Measurements from ENCODE around the gene NAA60. TPM values are rescaled to one million over a fixed set of nuclear protein-coding genes. Genes with fewer than 3 reads are reported as not detected.
A peak's percentile ranks its signal among the peaks of the same experiment; 100 is the strongest.

The NAA60 gene
- total and polyA plus RNA-seq, 9 of the 15 experiments (the other 6 are each of a cell fraction or from before 2014, with no cell fraction given), result 2.1 to 49.4 (median 10.3) TPM

DNA sequence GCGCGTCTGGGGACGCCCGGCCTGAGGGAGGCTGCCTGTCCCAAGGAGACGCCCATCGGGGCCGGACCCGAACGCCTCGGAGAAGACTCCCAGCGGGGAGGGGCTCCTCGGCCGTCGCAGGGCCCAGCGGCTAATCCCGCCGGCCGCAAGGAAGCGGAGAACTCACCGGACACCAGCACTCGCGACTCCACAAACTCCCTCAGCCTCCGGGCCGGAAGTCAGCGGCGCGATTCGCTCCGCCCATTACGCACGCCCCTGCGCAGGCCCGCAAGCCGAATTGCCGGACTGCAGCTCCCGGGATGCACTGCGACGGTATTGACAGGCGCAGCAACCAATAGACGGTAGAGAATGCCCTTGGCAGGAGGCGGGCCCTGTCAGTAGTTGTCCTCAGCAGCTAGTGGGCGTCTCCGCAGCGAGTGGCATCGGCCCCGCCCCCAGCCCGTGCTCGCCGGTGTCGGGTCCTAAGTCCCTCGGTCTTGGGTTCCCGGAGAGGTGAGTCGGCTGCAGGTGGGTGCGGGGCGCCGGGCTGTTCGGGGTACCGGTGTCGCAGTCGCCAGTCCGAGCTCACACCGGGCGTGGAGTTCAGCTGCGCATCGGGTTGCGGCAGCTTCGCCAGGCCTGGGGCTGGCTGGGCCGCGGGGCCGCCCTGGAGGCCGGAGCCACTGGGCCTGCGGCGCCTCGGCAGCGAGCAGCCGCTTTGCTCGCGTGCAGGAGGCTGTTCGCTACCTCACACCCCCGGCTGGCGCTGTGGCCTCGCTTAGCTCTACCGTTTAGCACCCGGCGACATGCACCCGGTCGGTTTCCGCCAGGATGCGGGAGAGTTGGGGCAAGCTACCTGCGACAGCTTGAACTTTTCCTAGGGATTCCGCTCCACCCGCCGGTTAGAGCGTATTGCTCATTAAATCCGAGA, 42.4 kb upstream of the NAA60 start, which contains the start of the genes ZNF174 and ZSCAN32:
Gene ZNF174 (plus strand): TSS at position 437 of the 910 bp plus-strand sequence. CDS start 790 bp downstream, outside the sequence.
Gene ZSCAN32 (minus strand): TSS at position 226 of the 910 bp plus-strand sequence. CDS start 3,447 bp downstream, outside the sequence.
- Histone ChIP-seq H3K79me2 (ENCODE audit: control insufficient read depth, insufficient read depth, low read length) (peaks cover 62% of the 10 kb centered on the region), H3K9ac (ENCODE audit: insufficient read depth in 1 of 2, low read depth in 2 of 2, low read length in 2 of 2) (peak within 1 kb of the TSS; percentile 86 to 93), H2AFZ (ENCODE audit: low read depth, low read length) (peak within 1 kb of the TSS; percentile 86), H3K27ac (ENCODE audit: extremely low read depth, low read depth, low read length) (peak within 1 kb of the TSS; percentile 81), H3K4me1 (replicated peaks in 1 of 2; ENCODE audit: control insufficient read depth in 2 of 2, insufficient read depth in 2 of 2, low read length in 2 of 2) (peaks cover 2 to 16% of the 10 kb centered on the region in 2 experiments; a peak in 4 of 5 replicates), H3K27me3 (ENCODE audit: control insufficient read depth in 2 of 2, insufficient read depth in 2 of 2, low read length in 2 of 2) (no peaks in the 10 kb centered on the region), H3K36me3 (ENCODE audit: control insufficient read depth, insufficient read depth, low read length) (peaks cover 53% of the 10 kb centered on the region), H3K9me3 (replicated peaks; ENCODE audit: control insufficient read depth, insufficient read depth, low read depth, low read length) (peaks cover 13% of the 10 kb centered on the region; the same call in 1 of the 2 replicates), H4K20me1 (replicated peaks; ENCODE audit: control insufficient read depth, insufficient read depth, low read length) (no peaks in the 10 kb centered on the region), H3K4me3 (peak within 1 kb of the TSS; percentile 89), H3K4me2 (ENCODE audit: insufficient read depth, low read length) (peak within 1 kb of the TSS; percentile 75), H3K9me1 (ENCODE audit: control insufficient read depth, insufficient read depth, low read length) (no peaks in the 10 kb centered on the region)
- FAIRE-seq, result peak; percentile 99
- ATAC-seq, result peak; percentile 99
- POLR2A ChIA-PET, result interaction anchor here (0.6 to 2.5 kb wide), 13 partner anchors 9 to 148 kb away, joined by 3 to 15 read pairs (median 4); partner anchors contain the start of genes TIGD7, ZNF263 and ZNF75A
- 1% methylated on average over 72 of the region's 95 CpGs for WGBS (ENCODE audit: insufficient coverage, low coverage, missing lambda C conversion rate)
- intact Hi-C loops (cut with micrococcal nuclease) (loop anchor here (2.0 to 10.0 kb wide), 2 partner anchors 58 to 96 kb away; partner anchors contain the start of genes TIGD7 and ZNF75A), in situ Hi-C loops (cut with MboI) (no loop called here)
- CTCF ChIA-PET (ENCODE audit: low intra/inter-chr PET ratio), result no interaction called here
- DNase-seq (ENCODE audit: extremely low read depth in 1 of 4, low spot score in 3 of 4), result peak; percentile 98 to 100 (median 98)
- BruUV-seq (replicated peaks), result no TSS peak
- no peak for TF ChIP-seq ZNF24 (IDR thresholded peaks at IDR 0.05)
- TF ChIP-seq ATF6 (CRISPR knock-in tag; IDR thresholded peaks at IDR 0.05), result 0 out of 2 replicates have a peak, but pooled peaks have one; percentile 2
- TF ChIP-seq BCLAF1 (IDR thresholded peaks at IDR 0.05; ENCODE audit: borderline replicate concordance in 1 of 2, control insufficient read depth in 1 of 2, low read depth in 2 of 2, low read length in 1 of 2), result 0 out of 4 replicates have a peak, but pooled peaks of 1 of the 2 experiments have one; percentile 22
- TF ChIP-seq ZNF232 (CRISPR knock-in tag; IDR thresholded peaks at IDR 0.05), result 0 out of 2 replicates have a peak, but pooled peaks have one; percentile 53
- TF ChIP-seq PHF21A (IDR thresholded peaks at IDR 0.05; ENCODE audit: borderline replicate concordance, low read depth), result no peak
- no peak for TF ChIP-seq ESRRB (CRISPR knock-in tag; IDR thresholded peaks at IDR 0.05; ENCODE audit: borderline replicate concordance)
- TF ChIP-seq ZNF395 (CRISPR knock-in tag; IDR thresholded peaks at IDR 0.05), result 0 out of 2 replicates have a peak, but pooled peaks have one; percentile 15
- no peak for TF ChIP-seq RBM17 (IDR thresholded peaks at IDR 0.05; ENCODE audit: borderline replicate concordance, low read depth, low read length)
- peak; percentile 48; the same call in 1 of the 2 replicates for TF ChIP-seq SMAD4 (CRISPR knock-in tag; conservative IDR thresholded peaks at IDR 0.05)
- TF ChIP-seq ZNF143 (CRISPR knock-in tag; IDR thresholded peaks at IDR 0.05), result peak; percentile 92
- TF ChIP-seq KLF1 (tag; IDR thresholded peaks at IDR 0.05), result peak; percentile 66; the same call in 1 of the 2 replicates
- peak; percentile 75 for TF ChIP-seq POLR2B (IDR thresholded peaks at IDR 0.05; ENCODE audit: low read depth, partially characterized antibody)
- TF ChIP-seq CREM (IDR thresholded peaks at IDR 0.05; ENCODE audit: low read depth), result peak; percentile 90
